Astrocyte (in vitro differentiated cells and primary cell): ENCODE measurements around the gene XRN2. TPM values are rescaled to one million over a fixed set of nuclear protein-coding genes. Genes with fewer than 3 reads are reported as not detected.
A peak's percentile ranks its signal among the peaks of the same experiment; 100 is the strongest.

Source experiments
- DNase-seq: peaks from one replicate; pipeline ENCODE4 v3.0.0-alpha.2; 2010; ENCODE audit warnings: low read depth
- FAIRE-seq: peaks from 2 replicates; lab custom pipeline; 2011; peaks lifted over from hg19 to GRCh38; lab: Jason Lieb, UNC
- H2AFZ ChIP-seq: 2 replicates; pipeline ENCODE4 v1.6.0; 2012; ENCODE audit warnings: low read depth, low read length, inconsistent platforms
- H3K27ac ChIP-seq: 2 replicates; pipeline ENCODE4 v1.5.1; 2011; ENCODE audit warnings: low read depth, low read length, inconsistent platforms
- H3K27me3 ChIP-seq: 2 replicates; pipeline ENCODE4 v1.6.0; 2011; ENCODE audit warnings: low read length, inconsistent platforms; ENCODE audit not compliant: insufficient read depth
- H3K36me3 ChIP-seq: 2 replicates; pipeline ENCODE4 v1.5.1; 2011; ENCODE audit warnings: low read length, inconsistent platforms; ENCODE audit not compliant: insufficient read depth
- H3K4me1 ChIP-seq: 2 replicates; pipeline ENCODE4 v1.5.1; 2011; ENCODE audit warnings: low read length, inconsistent platforms; ENCODE audit not compliant: insufficient read depth
- H3K4me2 ChIP-seq: 2 replicates; pipeline ENCODE4 v1.6.0; 2012; ENCODE audit warnings: low read length, inconsistent platforms
- H3K4me3 ChIP-seq: 2 replicates; pipeline ENCODE4 v1.5.1; 2011; ENCODE audit warnings: low read depth, mild to moderate bottlenecking, low read length, inconsistent platforms; ENCODE audit not compliant: insufficient read depth
- H3K79me2 ChIP-seq: 2 replicates; pipeline ENCODE4 v1.6.0; 2012; ENCODE audit warnings: mild to moderate bottlenecking, low read length, inconsistent platforms; ENCODE audit not compliant: insufficient read depth
- H3K9ac ChIP-seq: 2 replicates; pipeline ENCODE4 v1.6.0; 2012; ENCODE audit warnings: mild to moderate bottlenecking, low read length, inconsistent platforms
- H3K9me3 ChIP-seq: 2 replicates; pipeline ENCODE4 v1.5.1; 2012; ENCODE audit warnings: low read depth, mild to moderate bottlenecking, low read length, inconsistent platforms; ENCODE audit not compliant: insufficient read depth
- H4K20me1 ChIP-seq: 2 replicates; pipeline ENCODE4 v1.6.0; 2012; ENCODE audit warnings: low read length, inconsistent platforms; ENCODE audit not compliant: insufficient read depth
- H3K27ac Mint-ChIP-seq: one replicate; pipeline ENCODE4 v1.8.0; 2021; ENCODE audit warnings: mild to moderate bottlenecking, mixed read lengths; ENCODE audit not compliant: unreplicated experiment
- H3K27me3 Mint-ChIP-seq: one replicate; pipeline ENCODE4 v1.8.0; 2021; ENCODE audit warnings: low read depth, mixed read lengths; ENCODE audit not compliant: unreplicated experiment
- H3K36me3 Mint-ChIP-seq: one replicate; pipeline ENCODE4 v1.8.0; 2021; ENCODE audit warnings: low read depth, mixed read lengths; ENCODE audit not compliant: unreplicated experiment
- H3K4me1 Mint-ChIP-seq: one replicate; pipeline ENCODE4 v1.8.0; 2021; ENCODE audit warnings: low read depth, mixed read lengths; ENCODE audit not compliant: unreplicated experiment
- H3K4me3 Mint-ChIP-seq: one replicate; pipeline ENCODE4 v1.8.0; 2021; ENCODE audit warnings: mild to moderate bottlenecking, moderate library complexity, mixed read lengths; ENCODE audit not compliant: unreplicated experiment
- H3K9me3 Mint-ChIP-seq: one replicate; pipeline ENCODE4 v1.8.0; 2021; ENCODE audit warnings: mild to moderate bottlenecking, mixed read lengths; ENCODE audit not compliant: unreplicated experiment
- CTCF ChIP-seq: IDR thresholded peaks from 2 replicates; pipeline ENCODE4 v1.5.1; 2011; ENCODE audit warnings: low read depth, mild to moderate bottlenecking, inconsistent platforms, low read length, moderate library complexity; ENCODE audit not compliant: insufficient read depth
- EZH2 ChIP-seq: IDR thresholded peaks from 2 replicates; pipeline ENCODE4 v1.6.1; 2012; ENCODE audit warnings: mild to moderate bottlenecking, low read length, inconsistent platforms; ENCODE audit not compliant: insufficient read depth
- total RNA-seq: library from RNA; stranded (reverse); gene quantifications from 2 replicates; pipeline ENCODE4 v1.2.1, GENCODE V29; 2021

XRN2 gene
- total RNA-seq, 1 donor from 2014 or later: 74.5 TPM

DNA sequence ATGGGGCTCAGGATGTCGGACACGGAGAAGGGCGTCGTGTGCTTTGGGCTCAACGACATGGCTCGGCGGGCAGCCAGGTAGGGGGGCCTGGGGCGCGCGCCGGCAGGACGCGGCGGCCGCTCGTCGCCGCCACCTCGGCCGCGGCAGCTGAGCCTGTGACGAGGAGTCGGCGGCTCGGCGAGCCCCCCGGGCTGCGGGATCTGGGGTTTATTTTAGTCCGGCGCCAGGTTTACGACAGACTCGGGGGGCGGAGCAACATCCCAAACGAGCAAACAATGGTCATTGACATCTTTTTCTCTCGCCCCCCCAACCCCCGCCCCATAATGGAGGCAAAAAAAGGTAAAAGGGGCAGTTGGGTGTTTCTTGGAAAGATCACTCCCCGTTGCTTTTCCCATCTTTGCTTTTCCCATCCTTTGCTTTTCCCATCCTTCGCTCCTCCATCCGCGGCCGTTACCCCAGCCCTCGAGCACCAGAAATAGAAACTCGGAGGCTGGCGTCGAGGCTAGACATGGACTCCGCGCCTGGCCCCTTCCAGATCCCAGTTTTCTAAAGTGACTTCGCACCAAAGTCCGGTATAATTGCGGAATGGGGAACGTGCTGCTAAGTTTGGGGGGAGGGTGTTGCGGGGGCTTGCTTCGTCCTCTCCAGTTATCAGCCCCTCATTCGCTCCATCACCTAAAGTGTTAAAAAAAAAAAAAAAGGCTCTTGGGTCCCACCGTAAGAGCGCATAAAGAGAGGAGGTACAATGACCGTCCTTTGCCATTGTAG lies 94.4 kb downstream of the XRN2 start, which contains the start of gene NKX2-4:
TSS of gene NKX2-4 (minus strand) at position 186 of the 768 bp plus-strand sequence. CDS start at position 59, 127 bp downstream.
- no peaks in the 10 kb centered on the region for H3K36me3 ChIP-seq
- no peak within 1 kb of the TSS for H3K27ac ChIP-seq
- no peak within 1 kb of the TSS for H3K4me3 ChIP-seq
- Mint-ChIP-seq H3K4me3 (no peak within 1 kb of the TSS), H3K4me1 (no peaks in the 10 kb centered on the region), H3K27me3 (peaks cover 72% of the 10 kb centered on the region), H3K36me3 (no peaks in the 10 kb centered on the region), H3K9me3 (peaks cover 8% of the 10 kb centered on the region), H3K27ac (peak within 1 kb of the TSS; percentile 84)
- FAIRE-seq (no peak), DNase-seq (no peak)
- no peaks in the 10 kb centered on the region for H3K4me1 ChIP-seq
- peak within 1 kb of the TSS; percentile 26 for H3K4me2 ChIP-seq
- peaks cover 10% of the 10 kb centered on the region for H4K20me1 ChIP-seq
- H3K9ac ChIP-seq: no peak within 1 kb of the TSS
- TF ChIP-seq CTCF: no peak
- TF ChIP-seq EZH2: peak; percentile 70
- H3K79me2 ChIP-seq: no peaks in the 10 kb centered on the region
- H3K9me3 ChIP-seq: no peaks in the 10 kb centered on the region
- peaks cover 90% of the 10 kb centered on the region for H3K27me3 ChIP-seq
- peak within 1 kb of the TSS; percentile 55 for H2AFZ ChIP-seq

DNA sequence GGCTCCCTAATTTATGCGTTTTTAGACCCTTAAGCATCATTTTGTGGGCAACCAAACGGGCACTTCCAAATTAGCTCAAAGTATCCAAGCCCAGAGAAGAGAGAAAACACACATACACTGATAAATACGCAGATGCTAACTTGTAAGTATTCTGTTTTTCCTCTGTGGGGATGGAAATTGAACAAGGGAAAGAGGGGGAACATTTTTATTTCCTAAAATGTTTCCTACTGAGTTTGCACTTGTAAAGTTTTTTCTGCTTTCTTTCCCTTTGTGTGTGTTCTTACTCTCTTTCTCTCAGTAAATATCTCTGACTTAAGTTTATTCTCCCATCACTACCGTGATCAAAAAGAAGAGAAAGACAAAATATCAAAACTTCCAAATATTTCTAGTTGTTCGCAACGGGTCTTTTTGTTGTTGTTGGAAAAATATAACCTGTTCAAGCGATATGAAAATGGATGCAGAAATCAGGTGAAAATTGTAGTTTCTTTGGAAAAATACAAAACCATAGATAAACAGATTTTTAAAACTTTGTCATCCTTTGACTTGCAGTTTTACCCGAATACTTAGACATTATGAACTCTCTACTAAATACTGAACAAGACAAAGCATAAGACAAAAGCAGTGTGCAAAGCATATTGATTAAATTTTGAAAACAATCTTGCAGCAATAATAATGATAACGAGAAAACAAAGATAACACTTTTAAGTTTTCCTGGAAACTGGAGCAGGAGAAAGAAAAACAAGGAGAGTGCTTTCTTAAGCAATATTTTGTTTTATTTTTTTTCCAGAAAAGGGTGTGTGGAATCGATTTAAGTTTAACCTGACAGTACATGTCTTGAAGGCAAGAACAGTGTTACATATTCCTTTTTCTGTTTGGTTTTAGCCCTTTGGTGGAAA lies 95.2 kb downstream of the XRN2 start:
- H3K27ac Mint-ChIP-seq: peak overlapping the region; percentile 84
- Histone ChIP-seq H3K4me2 (no peak overlapping the region), H3K9ac (no peak overlapping the region), H3K27ac (no peak overlapping the region), H3K9me3 (no peaks in the 10 kb centered on the region), H2AFZ (no peak overlapping the region), H3K4me3 (no peak overlapping the region), H3K79me2 (no peaks in the 10 kb centered on the region), H3K36me3 (no peaks in the 10 kb centered on the region), H3K4me1 (no peaks in the 10 kb centered on the region), H3K27me3 (peaks cover 86% of the 10 kb centered on the region), H4K20me1 (peaks cover 5% of the 10 kb centered on the region)
- FAIRE-seq: no peak
- no peak for DNase-seq
- H3K9me3 Mint-ChIP-seq: peaks cover 8% of the 10 kb centered on the region
- peaks cover 2% of the 10 kb centered on the region for H3K4me1 Mint-ChIP-seq
- no peak overlapping the region for H3K4me3 Mint-ChIP-seq
- no peaks in the 10 kb centered on the region for H3K36me3 Mint-ChIP-seq
- peaks cover 68% of the 10 kb centered on the region for H3K27me3 Mint-ChIP-seq
- TF ChIP-seq EZH2: no peak
- no peak for TF ChIP-seq CTCF
